Heart left ventricle (tissue), 16 donors: ENCODE measurements around the gene SELENON. TPM values are rescaled to one million over a fixed set of nuclear protein-coding genes. Genes with fewer than 3 reads are reported as not detected.

Source experiments
- ATAC-seq, 4 donors: fragments of 200-7000 bp; cut with Tn5 transposase; one replicate each; pipeline ENCODE4 v1.9.1; 2020 to 2022; ENCODE audit warnings: moderate library complexity in 4 of 4, mild to moderate bottlenecking in 3 of 4, moderate number of reproducible peaks in 1 of 4
- DNase-seq, 5 donors: peaks; one replicate each; pipeline ENCODE4 v3.0.0-alpha.2; 2020
- H3K27ac ChIP-seq, 12 donors: fragments of 200-600 bp; sonication (generic) in 4 of 12; one replicate each; pipeline versions ENCODE4 v1.5.0 to v1.8.0; 2016 to 2022; ENCODE audit warnings: mild to moderate bottlenecking in 2 of 12
- H3K27me3 ChIP-seq, 9 donors: fragments of 200-600 bp; sonication (generic) in 2 of 9; one replicate each; pipeline versions ENCODE4 v1.5.1 to v1.8.0; 2016 to 2022; ENCODE audit warnings: mild to moderate bottlenecking in 3 of 9
- H3K36me3 ChIP-seq, 9 donors: fragments of 200-600 bp; sonication (generic) in 2 of 9; one replicate each; pipeline versions ENCODE4 v1.5.0 to v1.8.0; 2018 to 2022; ENCODE audit warnings: mild to moderate bottlenecking in 2 of 9
- H3K4me1 ChIP-seq, 12 donors: fragments of 200-600 bp; sonication (generic) in 4 of 12; one replicate each; pipeline versions ENCODE4 v1.5.0 to v1.8.0; 2016 to 2022; ENCODE audit warnings: mild to moderate bottlenecking in 3 of 12
- H3K4me3 ChIP-seq, 12 donors: fragments of 200-600 bp; sonication (generic) in 4 of 12; one replicate each; pipeline versions ENCODE4 v1.5.0 to v1.8.0; 2017 to 2022; ENCODE audit warnings: mild to moderate bottlenecking in 9 of 12, moderate library complexity in 4 of 12
- H3K9me3 ChIP-seq, 12 donors: fragments of 200-600 bp; sonication (generic) in 4 of 12; one replicate each; pipeline versions ENCODE4 v1.5.0 to v1.8.0; 2016 to 2022; ENCODE audit warnings: mild to moderate bottlenecking in 1 of 12
- POLR2A ChIP-seq, 2 donors: fragments of 450-650 bp; IDR thresholded peaks; one replicate each; pipeline ENCODE4 v1.6.1; 2017; ENCODE audit warnings: antibody characterized with exemption in 2 of 2, mild to moderate bottlenecking in 2 of 2, moderate library complexity in 2 of 2
- WGBS, 4 donors: extraction: QIAGEN DNeasy Blood & Tissue Kit in 2 of 4; methylation state at CpG; one replicate each; pipeline versions ENCODE4 v1.1.5 to v1.1.7; 2013 to 2018; 5-methylcytosine and 5-hydroxymethylcytosine counted together
- intact Hi-C, 10 donors: fragments of 100-400 bp; cut with DNase I; formaldehyde crosslinking; loops; one replicate each; pipeline versions ENCODE4 v1.11.1 to v1.14.2; 2022
- polyA plus RNA-seq, 2 donors: library from polyadenylated mRNA; stranded (reverse); fragments of 200-250 nt; gene quantifications; one replicate each; pipeline ENCODE4 v1.2.3, GENCODE V29; 2013
- total RNA-seq, 9 donors: library from RNA; depleted of rRNA in 2 of 9; stranded (reverse); fragments of >200 nt in 2 of 9; fragmentation: NEBNext Ultra II Directional in 3 of 9; extraction: Animal tissue kit (Norgen Biotek cat#: 25700) in 3 of 9; gene quantifications; one replicate each; pipeline versions ENCODE4 v1.1.0 to v1.2.4, GENCODE V29; 2016 to 2023
- TF ChIP-seq, protein P1 (sequence below), 12 donors: fragments of 200-600 bp; sonication (generic) in 4 of 12; IDR thresholded peaks; one replicate each; pipeline versions ENCODE4 v1.5.0 to v1.8.0; 2018 to 2022; ENCODE audit warnings: antibody characterized with exemption in 12 of 12, mild to moderate bottlenecking in 5 of 12
- donor health status: ischemic (EF 13 %, LVEDD 7.1; RV severe dilation, severe dysfunction).
- donor health status: healthy with polysubstance abuse.
- donor health status: DM: no; HTN: yes; CAD: no.
- donor health status: DM: no; HTN: no; CAD: no.
- donor health status: ischemic (EF 25% LVEDD 6.9; RV normal size, moderate dysfunction).
- donor health status: ischemic (EF 25% LVEDD 5.7; RV mildly dilated, moderate dysfunction).
- donor health status: healthy.
- donor health status: DM: yes; HTN: yes; CAD: no.
- donor health status: ischemic (EF 35%, LVEDD 5.7; RV mildly dilated, moderate dysfunction).
- donor health status: nonischemic (EF 11% LVEDD 7.7; RV severe dilation, severe dysfunction).
- donor health status: DM: yes; HTN: yes; CAD: no.
- donor health status: PGD.
- donor health status: ischemic (EF 29% LVEDD 5.4; RV normal size, mild dysfunction).
- donor health status: nonischemic (EF 23%, LVEDD 6.1; RV moderate dilation, normal function).

Gene SELENON
- total and polyA plus RNA-seq, 11 donors = 28.9 to 92.3 (median 48.5) TPM

GRCh38 chr1:25802915-25803314, 2.9 kb downstream of the SELENON start:
- WGBS, 4 donors = 71 to 82% (median 73%) methylated on average over 6 of the region's 6 CpGs
- H3K36me3 ChIP-seq = peaks cover 0 to 25% (median 7%) of the 10 kb centered on the region in 9 donors
- no peak overlapping the region for H3K27ac ChIP-seq

DNA sequence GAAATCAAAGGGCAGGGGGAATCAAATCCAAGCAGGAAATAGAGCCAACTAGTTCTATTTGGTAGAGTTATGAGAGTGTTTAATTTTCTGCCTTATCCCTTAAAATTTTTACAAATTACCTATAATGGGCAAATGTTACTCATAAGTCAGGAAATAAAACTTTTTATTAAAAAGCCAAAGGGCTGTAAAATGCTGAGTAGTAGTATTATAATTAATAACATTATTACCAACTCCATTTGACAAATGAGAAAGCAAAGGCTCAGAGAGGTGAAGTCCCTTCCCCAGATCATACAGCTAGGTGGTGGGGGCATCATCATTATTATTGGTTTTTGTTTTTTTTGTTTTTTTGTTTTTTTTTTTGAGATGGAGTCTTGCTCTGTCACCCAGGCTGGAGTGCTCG, 3.4 kb downstream of the SELENON start:
- ATAC-seq (no peak), DNase-seq (no peak)
- H3K27me3 ChIP-seq = no peaks in the 10 kb centered on the region
- no peak overlapping the region for H3K27ac ChIP-seq
- no peaks in the 10 kb centered on the region for H3K9me3 ChIP-seq
- TF ChIP-seq, protein P1, sequence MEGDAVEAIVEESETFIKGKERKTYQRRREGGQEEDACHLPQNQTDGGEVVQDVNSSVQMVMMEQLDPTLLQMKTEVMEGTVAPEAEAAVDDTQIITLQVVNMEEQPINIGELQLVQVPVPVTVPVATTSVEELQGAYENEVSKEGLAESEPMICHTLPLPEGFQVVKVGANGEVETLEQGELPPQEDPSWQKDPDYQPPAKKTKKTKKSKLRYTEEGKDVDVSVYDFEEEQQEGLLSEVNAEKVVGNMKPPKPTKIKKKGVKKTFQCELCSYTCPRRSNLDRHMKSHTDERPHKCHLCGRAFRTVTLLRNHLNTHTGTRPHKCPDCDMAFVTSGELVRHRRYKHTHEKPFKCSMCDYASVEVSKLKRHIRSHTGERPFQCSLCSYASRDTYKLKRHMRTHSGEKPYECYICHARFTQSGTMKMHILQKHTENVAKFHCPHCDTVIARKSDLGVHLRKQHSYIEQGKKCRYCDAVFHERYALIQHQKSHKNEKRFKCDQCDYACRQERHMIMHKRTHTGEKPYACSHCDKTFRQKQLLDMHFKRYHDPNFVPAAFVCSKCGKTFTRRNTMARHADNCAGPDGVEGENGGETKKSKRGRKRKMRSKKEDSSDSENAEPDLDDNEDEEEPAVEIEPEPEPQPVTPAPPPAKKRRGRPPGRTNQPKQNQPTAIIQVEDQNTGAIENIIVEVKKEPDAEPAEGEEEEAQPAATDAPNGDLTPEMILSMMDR (IDR thresholded peaks at IDR 0.05) = no peak
- no peak for TF ChIP-seq POLR2A (IDR thresholded peaks at IDR 0.05)
- peaks cover 6 to 88% (median 70%) of the 10 kb centered on the region in 12 donors for H3K4me1 ChIP-seq
- H3K36me3 ChIP-seq = peaks cover 0 to 27% (median 9%) of the 10 kb centered on the region in 9 donors
- no peak overlapping the region for H3K4me3 ChIP-seq
- WGBS, 4 donors = 90 to 97% (median 92%) methylated on average over 1 of the region's 1 CpG
- intact Hi-C loops = loop anchor here in 2 of 10 donors (10.0 kb wide), 2 partner anchors 299 to 379 kb away; partner anchors contain the start of gene RHCE (in 1 of the 2)

More at GRCh38 chr1:25802915-25803314, 2.9 kb downstream of the SELENON start:
- Histone ChIP-seq H3K9me3 (no peaks in the 10 kb centered on the region), H3K4me1 (peaks cover 6 to 83% (median 74%) of the 10 kb centered on the region in 12 donors), H3K4me3 (no peak overlapping the region), H3K27me3 (no peaks in the 10 kb centered on the region)
- no peak for ATAC-seq
- no peak for DNase-seq
- no peak for TF ChIP-seq POLR2A (IDR thresholded peaks at IDR 0.05)
- TF ChIP-seq, protein P1 (IDR thresholded peaks at IDR 0.05) = no peak
- intact Hi-C loops = loop anchor here in 2 of 10 donors (10.0 kb wide), 2 partner anchors 298 to 378 kb away; partner anchors contain the start of gene RHCE (in 1 of the 2)

DNA sequence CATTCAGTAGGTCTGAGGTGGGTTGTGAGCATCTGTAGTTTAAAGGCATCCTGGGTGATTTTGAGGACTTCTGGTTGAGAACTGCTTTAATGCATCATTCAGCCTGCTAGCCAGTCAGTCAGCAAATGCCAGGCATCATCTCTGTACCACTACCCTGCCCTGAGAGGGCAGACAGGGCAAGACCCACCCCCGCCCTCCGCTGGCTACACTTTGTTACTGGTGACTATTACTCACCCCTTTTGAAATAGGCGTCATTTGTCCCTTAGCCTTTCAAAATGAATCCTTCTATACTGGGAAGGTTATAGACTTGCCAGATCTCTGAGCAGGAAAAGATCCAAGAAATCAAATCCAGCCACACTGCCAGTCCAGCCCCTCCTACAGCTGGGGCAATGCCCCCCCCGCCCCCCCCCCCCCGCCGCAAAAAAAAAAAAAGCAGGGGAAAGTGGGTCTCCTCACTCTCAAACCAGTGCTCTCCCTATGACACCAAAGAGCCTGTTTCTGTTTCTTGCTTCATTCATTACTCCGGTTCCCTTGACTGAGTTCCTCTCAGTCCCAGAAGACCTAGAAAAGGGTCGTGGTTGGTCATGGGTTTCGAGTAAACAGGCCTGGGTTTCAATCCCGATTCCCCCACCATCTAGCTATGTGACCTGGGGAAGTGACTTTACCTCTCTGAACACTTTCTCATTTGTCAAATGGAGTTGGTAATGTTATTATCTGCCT, 4.4 kb downstream of the SELENON start:
- ATAC-seq (peak in 2 of 4 donors; percentile 3 to 23), DNase-seq (peak in 2 of 5 donors; percentile 42 to 48)
- TF ChIP-seq, protein P1 (IDR thresholded peaks at IDR 0.05) = no peak
- no peak for TF ChIP-seq POLR2A (IDR thresholded peaks at IDR 0.05)
- 76 to 83% (median 77%) methylated on average over 9 to 10 of the region's 10 CpGs for WGBS, 4 donors
- intact Hi-C loops = loop anchor here in 2 of 10 donors (10.0 kb wide), 2 partner anchors 300 to 380 kb away; partner anchors contain the start of gene RHCE (in 1 of the 2)
- H3K9me3 ChIP-seq = no peaks in the 10 kb centered on the region
- peak overlapping the region in 9 of 12 donors; percentile 60 to 76 (median 68) for H3K27ac ChIP-seq
- no peaks in the 10 kb centered on the region for H3K27me3 ChIP-seq
- H3K36me3 ChIP-seq = peaks cover 0 to 37% (median 19%) of the 10 kb centered on the region in 9 donors
- no peak overlapping the region for H3K4me3 ChIP-seq
- peaks cover 6 to 84% (median 67%) of the 10 kb centered on the region in 12 donors for H3K4me1 ChIP-seq
